CD14-positive monocyte (primary cell): ENCODE measurements around the gene FBXO2. TPM values are rescaled to one million over a fixed set of nuclear protein-coding genes. Genes with fewer than 3 reads are reported as not detected.
A peak's percentile ranks its signal among the peaks of the same experiment; 100 is the strongest.
"Not testable (repeated sequence)": the region's sequence is repeated elsewhere in the genome, so short reads cannot be mapped to it uniquely, and the experiment has no call there.

ENCODE experiments used
- DNase-seq, 3 donors: peaks; one replicate each; pipeline ENCODE4 v3.0.0-alpha.2; 2011 to 2022
- H2AFZ ChIP-seq: 2 replicates; pipeline ENCODE4 v1.6.0; 2012; ENCODE audit warnings: mild to moderate bottlenecking, low read depth, low read length, inconsistent platforms; ENCODE audit not compliant: insufficient read depth, poor library complexity, severe bottlenecking
- H3K27ac ChIP-seq, 2 donors: 1 replicate in 1 of 2; 2 replicates in 1 of 2; pipeline ENCODE4 v1.5.1; 2012 to 2013; ENCODE audit warnings: low read length in 2 of 2, control low read depth in 1 of 2, inconsistent platforms in 1 of 2, low read depth in 1 of 2, mild to moderate bottlenecking in 1 of 2
- H3K27me3 ChIP-seq, 2 donors: one replicate each; pipeline versions ENCODE4 v1.6.0 to v1.6.1; 2011 to 2013; ENCODE audit warnings: low read length in 2 of 2; ENCODE audit not compliant: control insufficient read depth in 2 of 2, insufficient read depth in 2 of 2
- H3K36me3 ChIP-seq, 2 donors: replicated peaks in 1 of 2; 1 replicate in 1 of 2; 2 replicates in 1 of 2; pipeline versions ENCODE4 v1.5.1 to v1.6.1; 2012 to 2013; ENCODE audit warnings: low read length in 2 of 2, control low read depth in 1 of 2, inconsistent platforms in 1 of 2, mild to moderate bottlenecking in 1 of 2; ENCODE audit not compliant: insufficient read depth in 2 of 2, control insufficient read depth in 1 of 2
- H3K4me1 ChIP-seq, 2 donors: 1 replicate in 1 of 2; 2 replicates in 1 of 2; pipeline versions ENCODE4 v1.5.1 to v1.6.1; 2012 to 2013; ENCODE audit warnings: low read length in 2 of 2, control low read depth in 1 of 2, inconsistent platforms in 1 of 2, mild to moderate bottlenecking in 1 of 2, moderate library complexity in 1 of 2; ENCODE audit not compliant: insufficient read depth in 2 of 2, control insufficient read depth in 1 of 2
- H3K4me2 ChIP-seq: replicated peaks from 2 replicates; pipeline ENCODE3; 2012; ENCODE audit warnings: low read length, moderate library complexity, mild to moderate bottlenecking; ENCODE audit not compliant: poor library complexity, severe bottlenecking; ENCODE audit errors: extremely low read depth
- H3K4me3 ChIP-seq, 3 experiments: fragments of 200-600 bp in 1 of 3; sonication (generic) in 1 of 3; replicated peaks in 1 of 3; 1 replicate in 2 of 3; 2 replicates in 1 of 3; pipeline ENCODE4 v1.5.1; 2011 to 2013; ENCODE audit warnings: low read length in 3 of 3, mild to moderate bottlenecking in 3 of 3, control low read depth in 2 of 3, low read depth in 2 of 3, inconsistent platforms in 1 of 3, moderate library complexity in 1 of 3
- H3K79me2 ChIP-seq: 2 replicates; pipeline ENCODE4 v1.6.0; 2012; ENCODE audit warnings: mild to moderate bottlenecking, control low read depth, inconsistent platforms, low read length, moderate library complexity; ENCODE audit not compliant: insufficient read depth
- H3K9ac ChIP-seq: 2 replicates; pipeline ENCODE4 v1.6.0; 2017; ENCODE audit warnings: low read length, mild to moderate bottlenecking; ENCODE audit not compliant: insufficient read depth, poor library complexity, severe bottlenecking
- H3K9me3 ChIP-seq, 2 donors: replicated peaks in 1 of 2; 1 replicate in 1 of 2; 2 replicates in 1 of 2; pipeline versions ENCODE4 v1.5.1 to v1.6.1; 2012 to 2013; ENCODE audit warnings: low read length in 2 of 2, control low read depth in 1 of 2; ENCODE audit not compliant: control insufficient read depth in 1 of 2, insufficient read depth in 1 of 2
- H4K20me1 ChIP-seq: 2 replicates; pipeline ENCODE4 v1.6.0; 2012; ENCODE audit warnings: mild to moderate bottlenecking, low read length, control low read depth, moderate library complexity; ENCODE audit not compliant: insufficient read depth
- H3K27ac Mint-ChIP-seq, 7 donors: one replicate each; pipeline ENCODE4 v1.8.0; 2020; ENCODE audit warnings: mild to moderate bottlenecking in 7 of 7, mixed read lengths in 7 of 7, moderate library complexity in 6 of 7, inconsistent platforms in 2 of 7
- H3K27me3 Mint-ChIP-seq, 3 donors: one replicate each; pipeline ENCODE4 v1.8.0; 2021 to 2022; ENCODE audit warnings: low read depth in 3 of 3, mild to moderate bottlenecking in 3 of 3, mixed read lengths in 3 of 3, moderate library complexity in 3 of 3, inconsistent platforms in 1 of 3
- H3K36me3 Mint-ChIP-seq, 2 donors: one replicate each; pipeline ENCODE4 v1.8.0; 2020; ENCODE audit warnings: mixed read lengths in 2 of 2, inconsistent platforms in 1 of 2, mild to moderate bottlenecking in 1 of 2
- H3K4me1 Mint-ChIP-seq: one replicate; pipeline ENCODE4 v1.8.0; 2020; ENCODE audit warnings: mild to moderate bottlenecking, mixed read lengths
- H3K4me3 Mint-ChIP-seq, 2 donors: one replicate each; pipeline ENCODE4 v1.8.0; 2020; ENCODE audit warnings: mild to moderate bottlenecking in 2 of 2, mixed read lengths in 2 of 2, moderate library complexity in 1 of 2
- H3K9me3 Mint-ChIP-seq, 7 donors: one replicate each; pipeline ENCODE4 v1.8.0; 2020 to 2022; ENCODE audit warnings: mixed read lengths in 7 of 7, mild to moderate bottlenecking in 6 of 7, moderate library complexity in 6 of 7, inconsistent platforms in 2 of 7
- CTCF ChIP-seq: fragments of 200-600 bp; IDR thresholded peaks from one replicate; pipeline ENCODE4 v1.8.0; 2022; ENCODE audit warnings: antibody characterized with exemption, mild to moderate bottlenecking
- WGBS: methylation state at CpG from one replicate; pipeline ENCODE4 v1.1.5; 2013; ENCODE audit warnings: missing lambda C conversion rate; ENCODE audit not compliant: insufficient coverage; 5-methylcytosine and 5-hydroxymethylcytosine counted together
- intact Hi-C, 2 donors: fragments of 100-400 bp; cut with micrococcal nuclease; formaldehyde crosslinking; loops; one replicate each; pipeline versions ENCODE4 v1.15.0 to v1.15.1; 2023
- polyA plus RNA-seq, 3 donors: library from polyadenylated mRNA; depleted of rRNA in 1 of 3; unstranded in 2 of 3; stranded (reverse) in 1 of 3; fragments of 300-500 nt in 2 of 3; fragments of >200 nt in 1 of 3; fragmentation: Illumina TruSeq in 2 of 3; gene quantifications; 1 replicate in 2 of 3; 2 replicates in 1 of 3; pipeline ENCODE4 v1.2.3, GENCODE V29; 2012 to 2021

Gene FBXO2
- polyA plus RNA-seq, 3 donors: 0.08 TPM; not detected in 2

- not testable (repeated sequence) for H3K4me3 ChIP-seq, H2AFZ ChIP-seq, H3K9me3 ChIP-seq, H3K4me2 ChIP-seq, H3K4me1 Mint-ChIP-seq, H3K79me2 ChIP-seq, H3K36me3 ChIP-seq, H4K20me1 ChIP-seq, H3K27me3 ChIP-seq, H3K4me1 ChIP-seq, H3K9ac ChIP-seq, H3K36me3 Mint-ChIP-seq, H3K27ac ChIP-seq, H3K9me3 Mint-ChIP-seq, H3K27ac Mint-ChIP-seq, H3K4me3 Mint-ChIP-seq
- peak; percentile 47 to 60 (median 57) for DNase-seq
- 24% methylated on average over 7 of the region's 18 CpGs for WGBS
- intact Hi-C loops: loop anchor here (1.0 to 10.0 kb wide), 5 partner anchors 305 to 608 kb away; no protein-coding TSS in a partner anchor
- peak; percentile 95 for TF ChIP-seq CTCF
- H3K27me3 Mint-ChIP-seq: peaks cover 9 to 20% (median 12%) of the 10 kb centered on the region in 3 donors
Measured at GRCh38 chr1:11642418-11643017, 11.7 kb downstream of the FBXO2 start.

GRCh38 chr1:11641776-11642305 is 12.4 kb downstream of the FBXO2 start:
- Histone ChIP-seq H3K27me3 (peaks cover 0 to 2% of the 10 kb centered on the region in 2 donors), H3K79me2 (no peaks in the 10 kb centered on the region), H2AFZ (no peak overlapping the region), H3K4me3 (no peak overlapping the region), H3K4me2 (no peak overlapping the region), H3K9me3 (no peaks in the 10 kb centered on the region), H3K9ac (no peak overlapping the region), H3K4me1 (no peaks in the 10 kb centered on the region), H3K36me3 (no peaks in the 10 kb centered on the region), H4K20me1 (no peaks in the 10 kb centered on the region), H3K27ac (no peak overlapping the region)
- no peak for TF ChIP-seq CTCF
- H3K4me1 Mint-ChIP-seq: peaks cover 3% of the 10 kb centered on the region
- peaks cover 0 to 2% (median 0%) of the 10 kb centered on the region in 7 donors for H3K9me3 Mint-ChIP-seq
- intact Hi-C loops: loop anchor here (1.0 to 10.0 kb wide), 5 partner anchors 305 to 607 kb away; no protein-coding TSS in a partner anchor
- no peak for DNase-seq
- peak overlapping the region in 1 of 7 donors; percentile 25 for H3K27ac Mint-ChIP-seq
- WGBS: 94% methylated on average over 2 of the region's 5 CpGs
- no peaks in the 10 kb centered on the region for H3K36me3 Mint-ChIP-seq
- H3K4me3 Mint-ChIP-seq: no peak overlapping the region
- H3K27me3 Mint-ChIP-seq: peaks cover 9 to 20% (median 15%) of the 10 kb centered on the region in 3 donors
